KG1 (cell line): ENCODE results near the gene INPP5D.

ENCODE experiments used
- DNase-seq: peaks from one replicate; lab custom pipeline; 2025; lab: John Stamatoyannopoulos, UW

INPP5D gene

GRCh38 chr2:233075141-233075965 lies 15.2 kb downstream of the INPP5D start:
- no peak for DNase-seq

GRCh38 chr2:233075966-233076339 lies 15.8 kb downstream of the INPP5D start:
- no peak for DNase-seq

- DNase-seq, result no peak
Observed at GRCh38 chr2:233076749-233077148, 16.6 kb downstream of the INPP5D start.

GRCh38 chr2:233079473-233079877 lies 19.3 kb downstream of the INPP5D start:
- DNase-seq, result no peak

- no peak for DNase-seq
Observed at GRCh38 chr2:233079953-233080835, 20.1 kb downstream of the INPP5D start.

GRCh38 chr2:233080836-233081229 lies 20.7 kb downstream of the INPP5D start:
- DNase-seq, result no peak

- DNase-seq, result no peak
Observed at GRCh38 chr2:233081232-233081730, 21.1 kb downstream of the INPP5D start.

GRCh38 chr2:233081731-233082221 lies 21.6 kb downstream of the INPP5D start:
- no peak for DNase-seq

- DNase-seq, result peak; percentile 53
Observed at GRCh38 chr2:233082222-233082930, 22.2 kb downstream of the INPP5D start.

GRCh38 chr2:233082931-233083755 lies 23.0 kb downstream of the INPP5D start:
- DNase-seq, result no peak

GRCh38 chr2:233083782-233084181 lies 23.6 kb downstream of the INPP5D start:
- no peak for DNase-seq

- peak; percentile 52 for DNase-seq
Observed at GRCh38 chr2:233084488-233084887, 24.3 kb downstream of the INPP5D start.

GRCh38 chr2:233085037-233085838 lies 25.1 kb downstream of the INPP5D start:
- DNase-seq, result no peak

GRCh38 chr2:233085839-233086150 lies 25.7 kb downstream of the INPP5D start:
- DNase-seq, result no peak

- no peak for DNase-seq
Observed at GRCh38 chr2:233087713-233088112, 27.6 kb downstream of the INPP5D start.

GRCh38 chr2:233088972-233089345 lies 28.8 kb downstream of the INPP5D start:
- DNase-seq, result no peak

GRCh38 chr2:233089851-233090250 lies 29.7 kb downstream of the INPP5D start:
- DNase-seq, result no peak

- no peak for DNase-seq
Observed at GRCh38 chr2:233090879-233091278, 30.7 kb downstream of the INPP5D start.

GRCh38 chr2:233091595-233092375 lies 31.6 kb downstream of the INPP5D start:
- no peak for DNase-seq
